Sigmoid colon (tissue), 4 donors: ENCODE results near the gene TRIM44.

Source experiments
- EP300 ChIP-seq, 4 donors: sonication (generic); formaldehyde crosslinking; IDR thresholded peaks; one replicate each; pipeline ENCODE4 v1.6.1; 2017; ENCODE audit warnings: antibody characterized with exemption in 4 of 4
- POLR2A ChIP-seq, 2 donors: fragments of 450-650 bp; IDR thresholded peaks; one replicate each; pipeline ENCODE4 v1.6.1; 2016; ENCODE audit warnings: antibody characterized with exemption in 2 of 2, mild to moderate bottlenecking in 2 of 2, moderate library complexity in 2 of 2
- POLR2AphosphoS5 ChIP-seq, 4 donors: sonication (generic); formaldehyde crosslinking; IDR thresholded peaks; one replicate each; pipeline ENCODE4 v1.6.1; 2017; ENCODE audit warnings: antibody characterized with exemption in 4 of 4
- TF ChIP-seq, protein P1 (sequence below), 4 experiments: fragments of 450-650 bp in 3 of 4; fragments of 200-600 bp in 1 of 4; IDR thresholded peaks; one replicate each; pipeline ENCODE4 v1.5.1; 2016 to 2019; ENCODE audit warnings: antibody characterized with exemption in 4 of 4, mild to moderate bottlenecking in 3 of 4, moderate library complexity in 2 of 4

DNA sequence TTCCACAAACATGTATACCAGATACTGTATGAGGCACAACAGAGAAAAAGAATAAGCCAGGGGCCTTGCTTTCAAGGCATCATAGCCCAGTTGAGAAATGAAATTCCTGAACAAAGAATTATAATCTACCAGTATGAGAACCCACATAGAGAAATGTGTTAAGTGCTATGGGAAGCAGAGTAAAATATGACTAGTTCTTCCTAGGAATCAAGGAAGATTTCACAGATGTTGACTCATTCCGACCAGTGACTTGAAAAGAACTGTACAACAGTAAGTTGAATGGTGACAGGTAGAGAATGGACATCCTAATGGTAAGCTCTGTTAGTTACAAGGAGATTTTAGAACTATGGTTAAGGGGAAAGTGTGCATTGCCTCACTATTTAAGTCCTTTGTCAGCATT, 102.6 kb downstream of the TRIM44 start:
- TF ChIP-seq, protein P1, sequence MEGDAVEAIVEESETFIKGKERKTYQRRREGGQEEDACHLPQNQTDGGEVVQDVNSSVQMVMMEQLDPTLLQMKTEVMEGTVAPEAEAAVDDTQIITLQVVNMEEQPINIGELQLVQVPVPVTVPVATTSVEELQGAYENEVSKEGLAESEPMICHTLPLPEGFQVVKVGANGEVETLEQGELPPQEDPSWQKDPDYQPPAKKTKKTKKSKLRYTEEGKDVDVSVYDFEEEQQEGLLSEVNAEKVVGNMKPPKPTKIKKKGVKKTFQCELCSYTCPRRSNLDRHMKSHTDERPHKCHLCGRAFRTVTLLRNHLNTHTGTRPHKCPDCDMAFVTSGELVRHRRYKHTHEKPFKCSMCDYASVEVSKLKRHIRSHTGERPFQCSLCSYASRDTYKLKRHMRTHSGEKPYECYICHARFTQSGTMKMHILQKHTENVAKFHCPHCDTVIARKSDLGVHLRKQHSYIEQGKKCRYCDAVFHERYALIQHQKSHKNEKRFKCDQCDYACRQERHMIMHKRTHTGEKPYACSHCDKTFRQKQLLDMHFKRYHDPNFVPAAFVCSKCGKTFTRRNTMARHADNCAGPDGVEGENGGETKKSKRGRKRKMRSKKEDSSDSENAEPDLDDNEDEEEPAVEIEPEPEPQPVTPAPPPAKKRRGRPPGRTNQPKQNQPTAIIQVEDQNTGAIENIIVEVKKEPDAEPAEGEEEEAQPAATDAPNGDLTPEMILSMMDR (IDR thresholded peaks at IDR 0.05): no peak
- no peak for TF ChIP-seq POLR2A (IDR thresholded peaks at IDR 0.05)
- TF ChIP-seq POLR2AphosphoS5 (IDR thresholded peaks at IDR 0.05): no peak
- TF ChIP-seq EP300 (IDR thresholded peaks at IDR 0.05): no peak
